ENCODE measurements around the gene MKRN2OS.
"Not testable (repeated sequence)": the region's sequence is repeated elsewhere in the genome, so short reads cannot be mapped to it uniquely, and the experiment has no call there.

The MKRN2OS gene

GRCh38 chr3:12557473-12558100, 12.3 kb upstream of the MKRN2OS start:
- TF ChIP-seq, protein P1, sequence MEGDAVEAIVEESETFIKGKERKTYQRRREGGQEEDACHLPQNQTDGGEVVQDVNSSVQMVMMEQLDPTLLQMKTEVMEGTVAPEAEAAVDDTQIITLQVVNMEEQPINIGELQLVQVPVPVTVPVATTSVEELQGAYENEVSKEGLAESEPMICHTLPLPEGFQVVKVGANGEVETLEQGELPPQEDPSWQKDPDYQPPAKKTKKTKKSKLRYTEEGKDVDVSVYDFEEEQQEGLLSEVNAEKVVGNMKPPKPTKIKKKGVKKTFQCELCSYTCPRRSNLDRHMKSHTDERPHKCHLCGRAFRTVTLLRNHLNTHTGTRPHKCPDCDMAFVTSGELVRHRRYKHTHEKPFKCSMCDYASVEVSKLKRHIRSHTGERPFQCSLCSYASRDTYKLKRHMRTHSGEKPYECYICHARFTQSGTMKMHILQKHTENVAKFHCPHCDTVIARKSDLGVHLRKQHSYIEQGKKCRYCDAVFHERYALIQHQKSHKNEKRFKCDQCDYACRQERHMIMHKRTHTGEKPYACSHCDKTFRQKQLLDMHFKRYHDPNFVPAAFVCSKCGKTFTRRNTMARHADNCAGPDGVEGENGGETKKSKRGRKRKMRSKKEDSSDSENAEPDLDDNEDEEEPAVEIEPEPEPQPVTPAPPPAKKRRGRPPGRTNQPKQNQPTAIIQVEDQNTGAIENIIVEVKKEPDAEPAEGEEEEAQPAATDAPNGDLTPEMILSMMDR (IDR thresholded peaks at IDR 0.05; ENCODE audit: control insufficient read depth, extremely low read depth, insufficient read depth): no peak
- DNase-seq (ENCODE audit: low read depth): no peak
- H3K4me3 ChIP-seq (ENCODE audit: low read depth, low read length): peak overlapping the region; percentile 96

GRCh38 chr3:12556690-12557472, 11.6 kb upstream of the MKRN2OS start, which contains the start of gene MKRN2:
MKRN2 (plus strand) TSS chr3:12557087; CDS start chr3:12557151, 64 bp downstream.
- H3K4me3 ChIP-seq (ENCODE audit: low read depth, low read length): peak within 1 kb of the TSS; percentile 96
- DNase-seq (ENCODE audit: low read depth): peak; percentile 76
- TF ChIP-seq, protein P1 (IDR thresholded peaks at IDR 0.05; ENCODE audit: control insufficient read depth, extremely low read depth, insufficient read depth): no peak

DNA sequence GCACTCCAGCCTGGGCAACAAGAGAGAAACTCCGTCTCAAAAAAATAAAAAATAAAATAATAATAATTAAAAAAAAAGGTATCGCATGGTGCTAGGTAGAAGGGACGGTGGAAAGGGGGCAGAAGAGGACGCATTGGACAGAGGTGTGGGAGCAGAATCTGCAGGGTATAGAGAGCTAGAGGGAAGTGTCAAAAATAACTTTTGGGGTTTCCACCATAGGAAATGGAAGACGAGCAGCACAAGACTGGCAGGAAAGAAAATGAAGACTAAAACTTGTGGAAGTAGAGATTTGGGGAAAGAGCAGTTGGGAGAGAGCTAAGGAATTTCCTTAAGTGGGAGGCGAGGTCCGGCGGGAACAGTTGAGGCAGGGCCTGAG, 11.0 kb upstream of the MKRN2OS start:
- peak overlapping the region; percentile 96 for H3K4me3 ChIP-seq (ENCODE audit: low read depth, low read length)
- TF ChIP-seq, protein P1 (IDR thresholded peaks at IDR 0.05; ENCODE audit: control insufficient read depth, extremely low read depth, insufficient read depth): no peak
- no peak for DNase-seq (ENCODE audit: low read depth)

- TF ChIP-seq, protein P1 (IDR thresholded peaks at IDR 0.05; ENCODE audit: control insufficient read depth, extremely low read depth, insufficient read depth): no peak
- H3K4me3 ChIP-seq (ENCODE audit: low read depth, low read length): peak overlapping the region; percentile 28
- no peak for DNase-seq (ENCODE audit: low read depth)
Measured at GRCh38 chr3:12553921-12554391, 8.7 kb upstream of the MKRN2OS start.

- TF ChIP-seq, protein P1 (IDR thresholded peaks at IDR 0.05; ENCODE audit: control insufficient read depth, extremely low read depth, insufficient read depth): no peak
- no peak for DNase-seq (ENCODE audit: low read depth)
- no peak overlapping the region for H3K4me3 ChIP-seq (ENCODE audit: low read depth, low read length)
Measured at GRCh38 chr3:12549971-12550760, 4.9 kb upstream of the MKRN2OS start.

DNA sequence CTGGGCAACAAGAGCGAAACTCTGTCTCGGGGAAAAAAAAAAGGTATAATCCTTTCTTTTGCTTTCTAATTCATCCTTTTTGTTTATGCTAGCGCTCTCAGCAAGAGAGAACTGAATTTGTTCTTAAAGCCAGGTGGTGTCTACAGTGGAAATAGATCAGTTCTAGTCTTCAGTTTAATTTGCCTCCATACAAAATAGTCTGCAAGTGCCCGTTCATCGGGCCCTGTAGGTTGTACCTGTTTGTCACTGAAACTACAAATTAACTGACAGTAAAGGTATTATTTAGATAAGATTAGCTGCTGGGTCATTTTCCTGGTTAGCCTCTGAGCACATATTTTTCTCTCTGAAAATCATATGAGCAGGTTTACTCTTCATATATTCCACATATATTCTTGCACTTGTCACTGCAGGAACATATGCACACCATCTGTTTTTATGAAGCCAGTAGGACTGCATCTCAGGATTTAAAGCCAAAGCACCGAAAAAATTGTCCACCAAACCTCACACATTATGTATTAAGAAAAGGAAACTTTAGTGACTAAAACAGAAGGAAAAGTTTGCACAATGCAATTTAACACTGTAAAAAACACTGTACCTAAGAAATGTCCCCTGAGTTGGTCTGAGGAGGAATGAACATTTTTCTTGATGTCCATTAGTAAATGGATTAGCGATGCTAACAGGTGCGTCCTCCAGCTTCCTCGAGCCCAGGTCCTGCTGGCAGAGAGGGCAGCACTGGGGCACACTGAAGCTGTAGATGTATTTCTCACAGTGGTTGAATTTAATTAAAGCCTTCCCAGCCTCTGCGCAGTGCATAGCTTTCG, 437 bp downstream of the MKRN2OS start:
- no peak for DNase-seq (ENCODE audit: low read depth)
- TF ChIP-seq, protein P1 (IDR thresholded peaks at IDR 0.05; ENCODE audit: control insufficient read depth, extremely low read depth, insufficient read depth): no peak
- peak overlapping the region; percentile 62 for H3K4me3 ChIP-seq (ENCODE audit: low read depth, low read length)

- DNase-seq (ENCODE audit: low read depth); H3K4me3 ChIP-seq (ENCODE audit: low read depth, low read length): not testable (repeated sequence)
Measured at GRCh38 chr3:12543497-12543896, 1.8 kb downstream of the MKRN2OS start.

Data from LNCaP clone FGC (cell line).